Liver (tissue), 9 donors: ENCODE measurements around the gene CIAPIN1. TPM values are rescaled to one million over a fixed set of nuclear protein-coding genes. Genes with fewer than 3 reads are reported as not detected.

Source experiments
- DNase-seq: peaks from one replicate; pipeline ENCODE4 v3.0.0-alpha.2; 2017; ENCODE audit warnings: low spot score
- H3K27ac ChIP-seq, 2 donors: one replicate each; pipeline ENCODE4 v1.7.0; 2013; ENCODE audit warnings: inconsistent platforms in 2 of 2, low read length in 2 of 2, control low read depth in 1 of 2, low read depth in 1 of 2, mild to moderate bottlenecking in 1 of 2
- H3K27me3 ChIP-seq, 4 donors: one replicate each; pipeline versions ENCODE4 v1.6.1 to v1.7.0; 2013; ENCODE audit warnings: low read length in 3 of 4, inconsistent platforms in 1 of 4, mild to moderate bottlenecking in 1 of 4, moderate library complexity in 1 of 4; ENCODE audit not compliant: control insufficient read depth in 4 of 4, insufficient read depth in 4 of 4
- H3K36me3 ChIP-seq, 4 donors: one replicate each; pipeline versions ENCODE4 v1.6.1 to v1.7.0; 2013; ENCODE audit warnings: low read length in 3 of 4, mild to moderate bottlenecking in 3 of 4, low read depth in 1 of 4, moderate library complexity in 1 of 4; ENCODE audit not compliant: control insufficient read depth in 4 of 4, insufficient read depth in 3 of 4
- H3K4me1 ChIP-seq, 4 donors: one replicate each; pipeline versions ENCODE4 v1.6.1 to v1.7.0; 2013; ENCODE audit warnings: low read length in 3 of 4, mild to moderate bottlenecking in 3 of 4, moderate library complexity in 1 of 4; ENCODE audit not compliant: control insufficient read depth in 4 of 4, insufficient read depth in 4 of 4
- H3K4me3 ChIP-seq, 3 donors: one replicate each; pipeline versions ENCODE4 v1.6.1 to v1.7.0; 2013; ENCODE audit warnings: low read length in 3 of 3, control low read depth in 1 of 3, low read depth in 1 of 3, mild to moderate bottlenecking in 1 of 3
- H3K9ac ChIP-seq, 2 donors: one replicate each; pipeline ENCODE4 v1.7.0; 2013; ENCODE audit warnings: low read length in 2 of 2, mild to moderate bottlenecking in 2 of 2, moderate library complexity in 2 of 2, control low read depth in 1 of 2, low read depth in 1 of 2
- H3K9me3 ChIP-seq, 4 donors: one replicate each; pipeline versions ENCODE4 v1.6.1 to v1.7.0; 2013; ENCODE audit warnings: low read length in 3 of 4; ENCODE audit not compliant: control insufficient read depth in 4 of 4
- EGR1 ChIP-seq, 2 donors: IDR thresholded peaks; 2 replicates each; pipeline ENCODE4 v1.6.1; 2016 to 2018; ENCODE audit warnings: antibody characterized with exemption in 2 of 2, low read depth in 2 of 2
- FOXA1 ChIP-seq: IDR thresholded peaks from 2 replicates; pipeline ENCODE4 v1.6.1; 2016; ENCODE audit warnings: antibody characterized with exemption
- FOXA2 ChIP-seq: IDR thresholded peaks from 2 replicates; pipeline ENCODE4 v1.6.1; 2016; ENCODE audit warnings: antibody characterized with exemption
- GABPA ChIP-seq, 2 donors: IDR thresholded peaks in 1 of 2; conservative IDR thresholded peaks in 1 of 2; 2 replicates each; pipeline ENCODE4 v1.6.1; 2016; ENCODE audit warnings: antibody characterized with exemption in 2 of 2, mild to moderate bottlenecking in 1 of 2, moderate library complexity in 1 of 2
- HNF4A ChIP-seq, 2 donors: conservative IDR thresholded peaks; 2 replicates each; pipeline ENCODE4 v1.6.1; 2016; ENCODE audit warnings: antibody characterized with exemption in 2 of 2, mild to moderate bottlenecking in 2 of 2
- HNF4G ChIP-seq: IDR thresholded peaks from 2 replicates; pipeline ENCODE4 v1.6.1; 2016; ENCODE audit warnings: antibody characterized with exemption
- JUND ChIP-seq, 2 donors: IDR thresholded peaks; 2 replicates each; pipeline ENCODE4 v1.6.1; 2016; ENCODE audit warnings: antibody characterized with exemption in 2 of 2
- NR2F2 ChIP-seq: IDR thresholded peaks from 2 replicates; pipeline ENCODE4 v1.6.1; 2016; ENCODE audit warnings: antibody characterized with exemption
- RAD21 ChIP-seq, 2 donors: IDR thresholded peaks; 2 replicates each; pipeline ENCODE4 v1.6.1; 2016; ENCODE audit warnings: antibody characterized with exemption in 2 of 2, mild to moderate bottlenecking in 2 of 2
- RXRA ChIP-seq, 2 donors: IDR thresholded peaks; 2 replicates each; pipeline ENCODE4 v1.6.1; 2017 to 2018; ENCODE audit warnings: antibody characterized with exemption in 2 of 2, mild to moderate bottlenecking in 1 of 2
- SP1 ChIP-seq: IDR thresholded peaks from 2 replicates; pipeline ENCODE4 v1.6.1; 2018; ENCODE audit warnings: antibody characterized with exemption, mild to moderate bottlenecking
- YY1 ChIP-seq: IDR thresholded peaks from 2 replicates; pipeline ENCODE4 v1.6.1; 2016; ENCODE audit warnings: antibody characterized with exemption, mild to moderate bottlenecking
- WGBS: extraction: QIAGEN DNeasy Blood & Tissue Kit; methylation state at CpG from one replicate; pipeline ENCODE4 v1.1.7; 2013; 5-methylcytosine and 5-hydroxymethylcytosine counted together
- polyA plus RNA-seq, 2 donors: library from polyadenylated mRNA; stranded (reverse) in 1 of 2; unstranded in 1 of 2; fragments of 200-250 nt in 1 of 2; fragments of >200 nt in 1 of 2; fragmentation: Nextera tagmentation in 1 of 2; extraction: Ambion mirVana in 1 of 2; gene quantifications; one replicate each; pipeline versions ENCODE4 v1.2.1 to v1.2.3, GENCODE V29; 2013 to 2015
- total RNA-seq, 2 donors: library from RNA; depleted of rRNA; stranded (reverse); fragments of >200 nt; gene quantifications; one replicate each; pipeline ENCODE4 v1.2.3, GENCODE V29; 2014
- TF ChIP-seq, protein P1 (sequence below): IDR thresholded peaks from 2 replicates; pipeline ENCODE4 v1.6.1; 2016; ENCODE audit warnings: antibody characterized with exemption
- TF ChIP-seq, protein P2 (sequence below): IDR thresholded peaks from 2 replicates; pipeline ENCODE4 v1.6.1; 2016; ENCODE audit warnings: antibody characterized with exemption
- TF ChIP-seq, protein P3 (sequence below): IDR thresholded peaks from 2 replicates; pipeline ENCODE4 v1.6.1; 2016; ENCODE audit warnings: antibody characterized with exemption
- TF ChIP-seq, protein P4 (sequence below): fragments of 150-350 bp; IDR thresholded peaks from 2 replicates; pipeline ENCODE4 v1.5.1; 2017; ENCODE audit warnings: improper control_type of control experiment, low read depth, low read length; ENCODE audit not compliant: missing input control
- donor health status: healthy.
- donor health status: healthy.
- donor health status: healthy.
- donor health status: healthy.
- donor health status: healthy.

The CIAPIN1 gene
- total and polyA plus RNA-seq, 4 donors = 19.5 to 32.7 (median 23.4) TPM

DNA sequence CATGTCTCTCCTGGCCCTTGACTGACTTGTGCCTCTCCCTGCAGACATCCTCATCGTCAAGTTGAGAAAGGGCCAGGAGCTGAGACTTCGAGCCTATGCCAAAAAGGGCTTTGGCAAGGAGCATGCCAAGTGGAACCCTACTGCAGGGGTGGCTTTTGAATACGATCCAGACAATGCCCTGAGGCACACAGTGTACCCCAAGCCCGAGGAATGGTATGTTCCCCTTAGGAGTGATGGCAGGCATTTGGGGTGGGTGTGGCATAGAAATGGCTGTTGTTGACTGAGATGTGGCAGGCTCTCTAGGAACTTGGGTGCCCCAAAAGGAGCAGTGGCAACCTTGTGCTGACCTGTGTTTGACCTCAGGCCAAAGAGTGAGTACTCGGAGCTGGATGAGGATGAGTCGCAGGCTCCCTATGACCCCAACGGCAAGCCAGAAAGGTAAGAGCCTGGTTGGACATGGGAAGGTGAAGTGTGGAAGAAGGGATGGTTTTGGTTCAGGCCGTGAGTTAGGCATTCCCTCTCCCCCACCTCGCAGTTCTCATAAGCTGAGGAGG, 22.8 kb upstream of the CIAPIN1 start:
- Histone ChIP-seq H3K9me3 (no peaks in the 10 kb centered on the region), H3K4me1 (peaks cover 6 to 43% (median 35%) of the 10 kb centered on the region in 4 donors), H3K4me3 (no peak overlapping the region), H3K36me3 (peaks cover 13 to 59% (median 40%) of the 10 kb centered on the region in 4 donors), H3K27ac (peak overlapping the region; percentile 47 to 69), H3K27me3 (no peaks in the 10 kb centered on the region), H3K9ac (no peak overlapping the region)
- TF ChIP-seq GABPA (IDR thresholded peaks at IDR 0.05 in 1 of 2, conservative IDR thresholded peaks at IDR 0.05 in 1 of 2) = no peak
- TF ChIP-seq NR2F2 = no peak
- no peak for TF ChIP-seq HNF4A (conservative IDR thresholded peaks at IDR 0.05)
- TF ChIP-seq FOXA1 = no peak
- TF ChIP-seq, protein P1, sequence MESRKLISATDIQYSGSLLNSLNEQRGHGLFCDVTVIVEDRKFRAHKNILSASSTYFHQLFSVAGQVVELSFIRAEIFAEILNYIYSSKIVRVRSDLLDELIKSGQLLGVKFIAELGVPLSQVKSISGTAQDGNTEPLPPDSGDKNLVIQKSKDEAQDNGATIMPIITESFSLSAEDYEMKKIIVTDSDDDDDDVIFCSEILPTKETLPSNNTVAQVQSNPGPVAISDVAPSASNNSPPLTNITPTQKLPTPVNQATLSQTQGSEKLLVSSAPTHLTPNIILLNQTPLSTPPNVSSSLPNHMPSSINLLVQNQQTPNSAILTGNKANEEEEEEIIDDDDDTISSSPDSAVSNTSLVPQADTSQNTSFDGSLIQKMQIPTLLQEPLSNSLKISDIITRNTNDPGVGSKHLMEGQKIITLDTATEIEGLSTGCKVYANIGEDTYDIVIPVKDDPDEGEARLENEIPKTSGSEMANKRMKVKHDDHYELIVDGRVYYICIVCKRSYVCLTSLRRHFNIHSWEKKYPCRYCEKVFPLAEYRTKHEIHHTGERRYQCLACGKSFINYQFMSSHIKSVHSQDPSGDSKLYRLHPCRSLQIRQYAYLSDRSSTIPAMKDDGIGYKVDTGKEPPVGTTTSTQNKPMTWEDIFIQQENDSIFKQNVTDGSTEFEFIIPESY = no peak
- no peak for TF ChIP-seq SP1
- no peak for TF ChIP-seq YY1
- no peak for TF ChIP-seq RAD21 (IDR thresholded peaks at IDR 0.05)
- DNase-seq = no peak
- 90% methylated on average over 9 of the region's 9 CpGs for WGBS

DNA sequence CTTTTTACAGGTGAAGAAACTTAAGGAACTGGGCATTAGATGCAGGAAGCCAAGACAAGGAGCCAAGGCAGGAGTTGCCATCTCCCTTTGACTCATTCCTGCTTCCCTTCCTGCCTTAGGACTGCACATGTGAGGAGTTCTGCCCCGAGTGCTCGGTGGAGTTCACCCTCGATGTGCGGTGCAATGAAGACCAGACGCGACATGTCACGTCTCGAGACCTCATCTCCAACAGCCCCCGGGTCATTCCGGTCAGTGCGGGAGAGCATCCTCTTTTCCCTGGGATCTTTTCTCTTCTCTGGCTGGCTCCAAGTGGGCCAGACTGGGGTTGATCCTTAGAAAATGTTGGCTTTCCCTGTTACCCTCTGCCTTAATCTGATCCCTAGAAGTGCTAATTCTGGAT, 21.9 kb upstream of the CIAPIN1 start:
- no peak overlapping the region for H3K27ac ChIP-seq
- H3K27me3 ChIP-seq = no peaks in the 10 kb centered on the region
- TF ChIP-seq HNF4G (no peak), EGR1 (IDR thresholded peaks at IDR 0.05; ENCODE audit: low read depth in 2 of 2) (no peak), RXRA (IDR thresholded peaks at IDR 0.05) (no peak), HNF4A (conservative IDR thresholded peaks at IDR 0.05) (no peak), NR2F2 (no peak), JUND (IDR thresholded peaks at IDR 0.05) (no peak), GABPA (IDR thresholded peaks at IDR 0.05 in 1 of 2, conservative IDR thresholded peaks at IDR 0.05 in 1 of 2) (no peak), FOXA1 (no peak), YY1 (no peak), SP1 (no peak), FOXA2 (no peak)
- TF ChIP-seq, protein P2, sequence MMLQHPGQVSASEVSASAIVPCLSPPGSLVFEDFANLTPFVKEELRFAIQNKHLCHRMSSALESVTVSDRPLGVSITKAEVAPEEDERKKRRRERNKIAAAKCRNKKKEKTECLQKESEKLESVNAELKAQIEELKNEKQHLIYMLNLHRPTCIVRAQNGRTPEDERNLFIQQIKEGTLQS = no peak
- TF ChIP-seq, protein P3, sequence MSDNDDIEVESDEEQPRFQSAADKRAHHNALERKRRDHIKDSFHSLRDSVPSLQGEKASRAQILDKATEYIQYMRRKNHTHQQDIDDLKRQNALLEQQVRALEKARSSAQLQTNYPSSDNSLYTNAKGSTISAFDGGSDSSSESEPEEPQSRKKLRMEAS = no peak
- TF ChIP-seq, protein P1 = no peak
- TF ChIP-seq, protein P4, sequence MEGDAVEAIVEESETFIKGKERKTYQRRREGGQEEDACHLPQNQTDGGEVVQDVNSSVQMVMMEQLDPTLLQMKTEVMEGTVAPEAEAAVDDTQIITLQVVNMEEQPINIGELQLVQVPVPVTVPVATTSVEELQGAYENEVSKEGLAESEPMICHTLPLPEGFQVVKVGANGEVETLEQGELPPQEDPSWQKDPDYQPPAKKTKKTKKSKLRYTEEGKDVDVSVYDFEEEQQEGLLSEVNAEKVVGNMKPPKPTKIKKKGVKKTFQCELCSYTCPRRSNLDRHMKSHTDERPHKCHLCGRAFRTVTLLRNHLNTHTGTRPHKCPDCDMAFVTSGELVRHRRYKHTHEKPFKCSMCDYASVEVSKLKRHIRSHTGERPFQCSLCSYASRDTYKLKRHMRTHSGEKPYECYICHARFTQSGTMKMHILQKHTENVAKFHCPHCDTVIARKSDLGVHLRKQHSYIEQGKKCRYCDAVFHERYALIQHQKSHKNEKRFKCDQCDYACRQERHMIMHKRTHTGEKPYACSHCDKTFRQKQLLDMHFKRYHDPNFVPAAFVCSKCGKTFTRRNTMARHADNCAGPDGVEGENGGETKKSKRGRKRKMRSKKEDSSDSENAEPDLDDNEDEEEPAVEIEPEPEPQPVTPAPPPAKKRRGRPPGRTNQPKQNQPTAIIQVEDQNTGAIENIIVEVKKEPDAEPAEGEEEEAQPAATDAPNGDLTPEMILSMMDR = no peak
- H3K4me1 ChIP-seq = peaks cover 6 to 50% (median 40%) of the 10 kb centered on the region in 4 donors
- no peaks in the 10 kb centered on the region for H3K9me3 ChIP-seq
- DNase-seq = no peak
- H3K4me3 ChIP-seq = no peak overlapping the region
- peaks cover 13 to 53% (median 42%) of the 10 kb centered on the region in 4 donors for H3K36me3 ChIP-seq
- 89% methylated on average over 11 of the region's 11 CpGs for WGBS
- H3K9ac ChIP-seq = no peak overlapping the region
